K562 (cell line): ENCODE results near the gene ARFGAP1. TPM values are rescaled to one million over a fixed set of nuclear protein-coding genes. Genes with fewer than 3 reads are reported as not detected.
A peak's percentile ranks its signal among the peaks of the same experiment; 100 is the strongest.

ENCODE experiments used
- ATAC-seq: fragments of 200-7000 bp; cut with Tn5 transposase; 3 replicates; pipeline ENCODE4 v1.9.1; 2020; ENCODE audit warnings: moderate library complexity
- BruUV-seq: library from RNA; stranded (reverse); fragments of 400-500 nt; replicated peaks from 2 replicates; lab custom pipeline; 2021; lab: Mats Ljungman, UMichigan
- CTCF ChIA-PET: fragments of 300-600 bp; formaldehyde crosslinking; extraction: SDS; loops from one replicate; lab custom pipeline; 2021; ENCODE audit warnings: low intra/inter-chr PET ratio; lab: Yijun Ruan, JAX
- POLR2A ChIA-PET: fragments of 300-600, 350-650 bp; sonication (Branson Sonifier 250); formaldehyde crosslinking; extraction: SDS; loops from one replicate; lab custom pipeline; 2021; ENCODE audit warnings: antibody characterized with exemption, inconsistent platforms; lab: Yijun Ruan, JAX
- DNase-seq, 4 experiments: peaks; one replicate each; pipeline versions ENCODE4 v3.0.0 to v3.0.0-alpha.2; 2011 to 2018; ENCODE audit warnings: low spot score in 3 of 4, mixed read lengths in 3 of 4; ENCODE audit errors: extremely low read depth in 1 of 4
- FAIRE-seq: peaks from 2 replicates; lab custom pipeline; 2011; peaks lifted over from hg19 to GRCh38; lab: Jason Lieb, UNC
- H2AFZ ChIP-seq: 2 replicates; pipeline ENCODE4 v1.6.0; 2011; ENCODE audit warnings: low read depth, low read length, control low read depth, inconsistent platforms
- H3K27ac ChIP-seq: fragments of 200-600 bp; 3 replicates; pipeline ENCODE4 v1.8.0; 2011; ENCODE audit warnings: low read depth, mild to moderate bottlenecking, control low read depth, inconsistent platforms, low read length, moderate library complexity, mixed read lengths; ENCODE audit errors: extremely low read depth
- H3K27me3 ChIP-seq, 2 experiments: fragments of 300-600 bp in 1 of 2; 2 replicates in 1 of 2; 3 replicates in 1 of 2; pipeline versions ENCODE4 v1.6.0 to v1.8.0; 2011; ENCODE audit warnings: inconsistent platforms in 2 of 2, low read length in 2 of 2, mild to moderate bottlenecking in 1 of 2, mixed read lengths in 1 of 2, moderate library complexity in 1 of 2; ENCODE audit not compliant: control insufficient read depth in 2 of 2, insufficient read depth in 2 of 2
- H3K36me3 ChIP-seq: fragments of 300-600 bp; 3 replicates; pipeline ENCODE4 v1.8.0; 2011; ENCODE audit warnings: mild to moderate bottlenecking, low read length, inconsistent platforms; ENCODE audit not compliant: control insufficient read depth, insufficient read depth
- H3K4me1 ChIP-seq, 2 experiments: fragments of 200-600 bp in 1 of 2; replicated peaks in 1 of 2; 2 replicates in 1 of 2; 3 replicates in 1 of 2; pipeline versions ENCODE4 v1.5.1 to v1.8.0; 2011; ENCODE audit warnings: inconsistent platforms in 2 of 2, low read length in 2 of 2, mild to moderate bottlenecking in 1 of 2, mixed read lengths in 1 of 2, moderate library complexity in 1 of 2; ENCODE audit not compliant: control insufficient read depth in 2 of 2, insufficient read depth in 2 of 2
- H3K4me2 ChIP-seq: 2 replicates; pipeline ENCODE4 v1.6.1; 2011; ENCODE audit warnings: low read length, control low read depth, inconsistent platforms, mixed read lengths; ENCODE audit not compliant: insufficient read depth
- H3K4me3 ChIP-seq: fragments of 200-600 bp; sonication (generic), shearing (Covaris generic); 2 replicates; pipeline ENCODE4 v1.5.1; 2016; ENCODE audit warnings: control low read depth, inconsistent platforms
- H3K79me2 ChIP-seq: fragments of 200-600 bp; 3 replicates; pipeline ENCODE4 v1.8.0; 2011; ENCODE audit warnings: low read length, inconsistent platforms; ENCODE audit not compliant: control insufficient read depth, insufficient read depth
- H3K9ac ChIP-seq, 2 experiments: 2 replicates each; pipeline versions ENCODE4 v1.6.0 to v1.6.1; 2011; ENCODE audit warnings: low read depth in 2 of 2, low read length in 2 of 2, control low read depth in 1 of 2, inconsistent platforms in 1 of 2, mild to moderate bottlenecking in 1 of 2, mixed read lengths in 1 of 2; ENCODE audit not compliant: insufficient read depth in 1 of 2
- H3K9me1 ChIP-seq: one replicate; pipeline ENCODE4 v1.6.0; 2011; ENCODE audit warnings: inconsistent platforms, mild to moderate bottlenecking, low read length, moderate library complexity; ENCODE audit not compliant: control insufficient read depth, insufficient read depth
- H3K9me3 ChIP-seq: replicated peaks from 2 replicates; pipeline ENCODE4 v1.5.1; 2011; ENCODE audit warnings: low read depth, low read length, inconsistent platforms; ENCODE audit not compliant: control insufficient read depth, insufficient read depth
- H4K20me1 ChIP-seq: replicated peaks from 2 replicates; pipeline ENCODE4 v1.6.1; 2011; ENCODE audit warnings: low read length, inconsistent platforms, mixed read lengths; ENCODE audit not compliant: control insufficient read depth, insufficient read depth
- ARHGAP35 ChIP-seq: fragments of 450-650 bp; IDR thresholded peaks from 2 replicates; pipeline ENCODE4 v1.6.1; 2018; ENCODE audit not compliant: partially characterized antibody
- MED1 ChIP-seq: sonication (generic); formaldehyde crosslinking; IDR thresholded peaks from 2 replicates; pipeline ENCODE4 v1.8.1; 2023; ENCODE audit warnings: missing genetic modification reagents, borderline replicate concordance
- POLR2AphosphoS2 ChIP-seq: IDR thresholded peaks from 2 replicates; pipeline ENCODE4 v1.6.1; 2012; ENCODE audit warnings: low read length, improper control_type of control experiment
- POLR2G ChIP-seq: fragments of 200-400 bp; formaldehyde crosslinking; IDR thresholded peaks from 2 replicates; pipeline ENCODE4 v1.6.1; 2017; ENCODE audit warnings: low read depth, mild to moderate bottlenecking, antibody characterized with exemption, low read length, moderate library complexity
- RAD21 ChIP-seq, 2 experiments: fragments of 250-450 bp in 1 of 2; fragments of 450-650 bp in 1 of 2; sonication (Bioruptor Pico) in 1 of 2; formaldehyde crosslinking in 1 of 2; IDR thresholded peaks in 1 of 2; conservative IDR thresholded peaks in 1 of 2; 2 replicates each; pipeline versions ENCODE4 v1.4.0 to v1.8.0; 2020 to 2022; ENCODE audit warnings: mild to moderate bottlenecking in 2 of 2, moderate library complexity in 1 of 2
- RBFOX2 ChIP-seq: fragments of 200-400 bp; formaldehyde crosslinking; IDR thresholded peaks from 2 replicates; pipeline ENCODE4 v1.6.1; 2017; ENCODE audit warnings: low read depth, mild to moderate bottlenecking, low read length, moderate library complexity
- SMARCB1 ChIP-seq: IDR thresholded peaks from 2 replicates; pipeline ENCODE4 v1.6.1; 2011; ENCODE audit warnings: improper control_type of control experiment, low read depth; ENCODE audit not compliant: insufficient read length
- TCFL5 ChIP-seq: fragments of 250-450 bp; sonication (Bioruptor Pico); conservative IDR thresholded peaks from 2 replicates; pipeline ENCODE4 v1.6.1; 2021; ENCODE audit warnings: mild to moderate bottlenecking, moderate library complexity, matching md5 sums
- TFAM ChIP-seq: fragments of 250-450 bp; sonication (Bioruptor Pico); conservative IDR thresholded peaks from 2 replicates; pipeline ENCODE4 v1.5.0; 2021; ENCODE audit warnings: mild to moderate bottlenecking, moderate library complexity
- ZNF280A ChIP-seq: fragments of 450-650 bp; IDR thresholded peaks from 2 replicates; pipeline ENCODE4 v1.6.1; 2018; ENCODE audit warnings: mild to moderate bottlenecking, low read depth; ENCODE audit not compliant: partially characterized antibody
- WGBS: fragments of 100-300 bp; shearing (Covaris generic); methylation state at CpG from one replicate; pipeline ENCODE4 v1.1.6; 2016; ENCODE audit warnings: low coverage, mixed read lengths; ENCODE audit not compliant: insufficient coverage; ENCODE audit errors: missing lambda C conversion rate; 5-methylcytosine and 5-hydroxymethylcytosine counted together
- in situ Hi-C: fragments of 300-500 bp; cut with MboI; formaldehyde crosslinking; loops from 4 replicates; pipeline ENCODE4 v1.15.0; 2018; ENCODE audit warnings: inconsistent platforms, mixed read lengths
- intact Hi-C: fragments of 100-400 bp; cut with micrococcal nuclease; formaldehyde crosslinking; loops from 2 replicates; pipeline ENCODE4 v1.14.2; 2022
- polyA plus RNA-seq, 8 experiments: library from polyadenylated mRNA; depleted of rRNA in 4 of 8; stranded (reverse) in 5 of 8; unstranded in 3 of 8; fragments of >200 nt; fragmentation: Nextera tagmentation in 2 of 8; fragmentation: Illumina TruSeq in 1 of 8; extraction: Ambion mirVana in 2 of 8; extraction: Trizol in 1 of 8; gene quantifications; 2 replicates each; pipeline versions ENCODE4 v1.2.1 to v1.2.3, GENCODE V29; 2011 to 2014; ENCODE audit warnings: inconsistent platforms in 1 of 8, missing spikeins in 1 of 8
- total RNA-seq, 7 experiments: library from RNA; depleted of rRNA in 6 of 7; stranded (reverse); fragments of >200 nt in 6 of 7; fragmentation: Illumina TruSeq in 2 of 7; extraction: Trizol in 2 of 7; gene quantifications; 2 replicates each; pipeline versions ENCODE4 v1.2.1 to v1.2.3, GENCODE V29; 2011 to 2021; ENCODE audit warnings: low replicate concordance in 1 of 7

ARFGAP1 gene
- total and polyA plus RNA-seq, 9 of the 15 experiments (the other 6 are each of a cell fraction or from before 2014, with no cell fraction given) = 0.53 to 102 (median 33.5) TPM

GRCh38 chr20:63278661-63279060, 6.0 kb downstream of the ARFGAP1 start:
- ChIA-PET POLR2A (interaction anchor here (0.7 to 5.2 kb wide), 2 partner anchors 9 to 15 kb away, joined by 3 to 28 read pairs; partner anchors contain the start of gene COL20A1), CTCF (no interaction called here)
- TF ChIP-seq TFAM (CRISPR knock-in tag) (no peak), RBFOX2 (0 out of 2 replicates have a peak, but pooled peaks have one; percentile 34), POLR2G (0 out of 2 replicates have a peak, but pooled peaks have one; percentile 13)
- Histone ChIP-seq H3K4me3 (no peak overlapping the region), H3K9ac (peak overlapping the region in 1 of 2 experiments; percentile 45; a peak in 1 of 4 replicates), H3K9me1 (peaks cover 6% of the 10 kb centered on the region), H3K79me2 (peaks cover 32% of the 10 kb centered on the region), H4K20me1 (peaks cover 24% of the 10 kb centered on the region), H3K36me3 (peaks cover 84% of the 10 kb centered on the region; the same call in 2 of the 3 replicates), H3K27me3 (no peaks in the 10 kb centered on the region), H3K9me3 (no peaks in the 10 kb centered on the region), H2AFZ (no peak overlapping the region), H3K4me1 (peaks cover 10 to 45% of the 10 kb centered on the region in 2 experiments; a peak in 4 of 5 replicates), H3K27ac (no peak overlapping the region), H3K4me2 (no peak overlapping the region)
- 94% methylated on average over 17 of the region's 17 CpGs for WGBS
- no peak for DNase-seq
- in situ Hi-C loops = no loop called here
- no TSS peak for BruUV-seq
- FAIRE-seq = no peak
- intact Hi-C loops = no loop called here
- ATAC-seq = no peak

- peaks cover 11% of the 10 kb centered on the region; the same call in 1 of the 2 replicates for H4K20me1 ChIP-seq
- no peak overlapping the region for H3K27ac ChIP-seq
- TF ChIP-seq TCFL5 (CRISPR knock-in tag) (no peak), ARHGAP35 (no peak), ZNF280A (no peak), POLR2AphosphoS2 (no peak), SMARCB1 (no peak), MED1 (no peak), RAD21 (CRISPR knock-in tag; conservative IDR thresholded peaks at IDR 0.05 in 1 of 2, IDR thresholded peaks at IDR 0.05 in 1 of 2) (no peak)
- FAIRE-seq (no peak), ATAC-seq (no peak), DNase-seq (no peak)
- no peak overlapping the region for H3K4me3 ChIP-seq
- WGBS = 97% methylated on average over 11 of the region's 15 CpGs
- H3K36me3 ChIP-seq = peaks cover 91% of the 10 kb centered on the region; the same call in 2 of the 3 replicates
- peaks cover 0 to 36% of the 10 kb centered on the region in 2 experiments; a peak in 2 of 5 replicates for H3K4me1 ChIP-seq
- peaks cover 6% of the 10 kb centered on the region for H3K9me1 ChIP-seq
- intact Hi-C loops (no loop called here), in situ Hi-C loops (no loop called here)
- BruUV-seq = no TSS peak
- peaks cover 20% of the 10 kb centered on the region for H3K79me2 ChIP-seq
- no peak overlapping the region for H2AFZ ChIP-seq
- H3K9me3 ChIP-seq = no peaks in the 10 kb centered on the region
- ChIA-PET POLR2A (interaction anchor here (0.6 to 5.2 kb wide), 2 partner anchors 13 to 100 kb away, joined by 3 to 28 read pairs; partner anchors contain the start of gene COL20A1), CTCF (no interaction called here)
- no peak overlapping the region for H3K9ac ChIP-seq
- H3K27me3 ChIP-seq = no peaks in the 10 kb centered on the region
- no peak overlapping the region for H3K4me2 ChIP-seq
Measured at GRCh38 chr20:63279931-63280330, 7.3 kb downstream of the ARFGAP1 start.
